K562 (cell line): ENCODE measurements around the gene SAMD15. TPM values are rescaled to one million over a fixed set of nuclear protein-coding genes. Genes with fewer than 3 reads are reported as not detected.
A peak's percentile ranks its signal among the peaks of the same experiment; 100 is the strongest.

ENCODE experiments used
- ATAC-seq: fragments of 200-7000 bp; cut with Tn5 transposase; 3 replicates; pipeline ENCODE4 v1.9.1; 2020; ENCODE audit warnings: moderate library complexity
- BruUV-seq: library from RNA; stranded (reverse); fragments of 400-500 nt; replicated peaks from 2 replicates; lab custom pipeline; 2021; lab: Mats Ljungman, UMichigan
- CTCF ChIA-PET: fragments of 300-600 bp; formaldehyde crosslinking; extraction: SDS; loops from one replicate; lab custom pipeline; 2021; ENCODE audit warnings: low intra/inter-chr PET ratio; lab: Yijun Ruan, JAX
- POLR2A ChIA-PET: fragments of 300-600, 350-650 bp; sonication (Branson Sonifier 250); formaldehyde crosslinking; extraction: SDS; loops from one replicate; lab custom pipeline; 2021; ENCODE audit warnings: antibody characterized with exemption, inconsistent platforms; lab: Yijun Ruan, JAX
- DNase-seq, 4 experiments: peaks; one replicate each; pipeline versions ENCODE4 v3.0.0 to v3.0.0-alpha.2; 2011 to 2018; ENCODE audit warnings: low spot score in 3 of 4, mixed read lengths in 3 of 4; ENCODE audit errors: extremely low read depth in 1 of 4
- FAIRE-seq: peaks from 2 replicates; lab custom pipeline; 2011; peaks lifted over from hg19 to GRCh38; lab: Jason Lieb, UNC
- H2AFZ ChIP-seq: 2 replicates; pipeline ENCODE4 v1.6.0; 2011; ENCODE audit warnings: low read depth, low read length, control low read depth, inconsistent platforms
- H3K27ac ChIP-seq: fragments of 200-600 bp; 3 replicates; pipeline ENCODE4 v1.8.0; 2011; ENCODE audit warnings: low read depth, mild to moderate bottlenecking, control low read depth, inconsistent platforms, low read length, moderate library complexity, mixed read lengths; ENCODE audit errors: extremely low read depth
- H3K27me3 ChIP-seq, 2 experiments: fragments of 300-600 bp in 1 of 2; 2 replicates in 1 of 2; 3 replicates in 1 of 2; pipeline versions ENCODE4 v1.6.0 to v1.8.0; 2011; ENCODE audit warnings: inconsistent platforms in 2 of 2, low read length in 2 of 2, mild to moderate bottlenecking in 1 of 2, mixed read lengths in 1 of 2, moderate library complexity in 1 of 2; ENCODE audit not compliant: control insufficient read depth in 2 of 2, insufficient read depth in 2 of 2
- H3K36me3 ChIP-seq: fragments of 300-600 bp; 3 replicates; pipeline ENCODE4 v1.8.0; 2011; ENCODE audit warnings: mild to moderate bottlenecking, low read length, inconsistent platforms; ENCODE audit not compliant: control insufficient read depth, insufficient read depth
- H3K4me1 ChIP-seq, 2 experiments: fragments of 200-600 bp in 1 of 2; replicated peaks in 1 of 2; 2 replicates in 1 of 2; 3 replicates in 1 of 2; pipeline versions ENCODE4 v1.5.1 to v1.8.0; 2011; ENCODE audit warnings: inconsistent platforms in 2 of 2, low read length in 2 of 2, mild to moderate bottlenecking in 1 of 2, mixed read lengths in 1 of 2, moderate library complexity in 1 of 2; ENCODE audit not compliant: control insufficient read depth in 2 of 2, insufficient read depth in 2 of 2
- H3K4me2 ChIP-seq: 2 replicates; pipeline ENCODE4 v1.6.1; 2011; ENCODE audit warnings: low read length, control low read depth, inconsistent platforms, mixed read lengths; ENCODE audit not compliant: insufficient read depth
- H3K4me3 ChIP-seq: fragments of 200-600 bp; sonication (generic), shearing (Covaris generic); 2 replicates; pipeline ENCODE4 v1.5.1; 2016; ENCODE audit warnings: control low read depth, inconsistent platforms
- H3K79me2 ChIP-seq: fragments of 200-600 bp; 3 replicates; pipeline ENCODE4 v1.8.0; 2011; ENCODE audit warnings: low read length, inconsistent platforms; ENCODE audit not compliant: control insufficient read depth, insufficient read depth
- H3K9ac ChIP-seq, 2 experiments: 2 replicates each; pipeline versions ENCODE4 v1.6.0 to v1.6.1; 2011; ENCODE audit warnings: low read depth in 2 of 2, low read length in 2 of 2, control low read depth in 1 of 2, inconsistent platforms in 1 of 2, mild to moderate bottlenecking in 1 of 2, mixed read lengths in 1 of 2; ENCODE audit not compliant: insufficient read depth in 1 of 2
- H3K9me1 ChIP-seq: one replicate; pipeline ENCODE4 v1.6.0; 2011; ENCODE audit warnings: inconsistent platforms, mild to moderate bottlenecking, low read length, moderate library complexity; ENCODE audit not compliant: control insufficient read depth, insufficient read depth
- H3K9me3 ChIP-seq: replicated peaks from 2 replicates; pipeline ENCODE4 v1.5.1; 2011; ENCODE audit warnings: low read depth, low read length, inconsistent platforms; ENCODE audit not compliant: control insufficient read depth, insufficient read depth
- H4K20me1 ChIP-seq: replicated peaks from 2 replicates; pipeline ENCODE4 v1.6.1; 2011; ENCODE audit warnings: low read length, inconsistent platforms, mixed read lengths; ENCODE audit not compliant: control insufficient read depth, insufficient read depth
- GABPA ChIP-seq: fragments of 200-800 bp; sonication (Bioruptor generic); conservative IDR thresholded peaks from 2 replicates; pipeline ENCODE4 v1.6.1; 2016; ENCODE audit warnings: low read depth, missing genetic modification characterization, missing compliant biosample characterization
- KDM2B ChIP-seq: fragments of 250-450 bp; sonication (Bioruptor Pico); IDR thresholded peaks from 2 replicates; pipeline ENCODE4 v1.8.0; 2021; ENCODE audit warnings: mild to moderate bottlenecking, moderate library complexity
- MCM2 ChIP-seq: fragments of 450-650 bp; IDR thresholded peaks from 2 replicates; pipeline ENCODE4 v1.6.1; 2017; ENCODE audit warnings: low read depth, mild to moderate bottlenecking
- NEUROD1 ChIP-seq: fragments of 150-350 bp; IDR thresholded peaks from 2 replicates; pipeline ENCODE4 v1.6.1; 2014; ENCODE audit warnings: borderline replicate concordance, low read length, low read depth; ENCODE audit not compliant: partially characterized antibody
- SETDB1 ChIP-seq: IDR thresholded peaks from one replicate; pipeline ENCODE4 v1.6.1; 2012; ENCODE audit warnings: low read length, control low read depth, inconsistent platforms
- SNRNP70 ChIP-seq: fragments of 200-400 bp; formaldehyde crosslinking; optimal IDR thresholded peaks from 2 replicates; pipeline ENCODE3; 2017; ENCODE audit warnings: low read depth, low read length
- TAL1 ChIP-seq: fragments of 450-650 bp; IDR thresholded peaks from 2 replicates; pipeline ENCODE4 v1.6.1; 2016; ENCODE audit warnings: mild to moderate bottlenecking
- WGBS: fragments of 100-300 bp; shearing (Covaris generic); methylation state at CpG from one replicate; pipeline ENCODE4 v1.1.6; 2016; ENCODE audit warnings: low coverage, mixed read lengths; ENCODE audit not compliant: insufficient coverage; ENCODE audit errors: missing lambda C conversion rate; 5-methylcytosine and 5-hydroxymethylcytosine counted together
- in situ Hi-C: fragments of 300-500 bp; cut with MboI; formaldehyde crosslinking; loops from 4 replicates; pipeline ENCODE4 v1.15.0; 2018; ENCODE audit warnings: inconsistent platforms, mixed read lengths
- intact Hi-C: fragments of 100-400 bp; cut with micrococcal nuclease; formaldehyde crosslinking; loops from 2 replicates; pipeline ENCODE4 v1.14.2; 2022
- polyA plus RNA-seq, 8 experiments: library from polyadenylated mRNA; depleted of rRNA in 4 of 8; stranded (reverse) in 5 of 8; unstranded in 3 of 8; fragments of >200 nt; fragmentation: Nextera tagmentation in 2 of 8; fragmentation: Illumina TruSeq in 1 of 8; extraction: Ambion mirVana in 2 of 8; extraction: Trizol in 1 of 8; gene quantifications; 2 replicates each; pipeline versions ENCODE4 v1.2.1 to v1.2.3, GENCODE V29; 2011 to 2014; ENCODE audit warnings: inconsistent platforms in 1 of 8, missing spikeins in 1 of 8
- total RNA-seq, 7 experiments: library from RNA; depleted of rRNA in 6 of 7; stranded (reverse); fragments of >200 nt in 6 of 7; fragmentation: Illumina TruSeq in 2 of 7; extraction: Trizol in 2 of 7; gene quantifications; 2 replicates each; pipeline versions ENCODE4 v1.2.1 to v1.2.3, GENCODE V29; 2011 to 2021; ENCODE audit warnings: low replicate concordance in 1 of 7
- TF ChIP-seq, protein P1 (sequence below): fragments of 250-450 bp; sonication (Bioruptor Pico); IDR thresholded peaks from 2 replicates; pipeline ENCODE4 v1.8.0; 2022; ENCODE audit warnings: moderate library complexity, mild to moderate bottlenecking, inconsistent platforms
- TF ChIP-seq, protein P2 (sequence below): fragments of 450-650 bp; IDR thresholded peaks from 2 replicates; pipeline ENCODE4 v1.6.1; 2016; ENCODE audit warnings: borderline replicate concordance
- TF ChIP-seq, protein P3 (sequence below): fragments of 250-450 bp; sonication (Bioruptor Pico); IDR thresholded peaks from 2 replicates; pipeline ENCODE4 v1.9.0; 2021; ENCODE audit warnings: mild to moderate bottlenecking, inconsistent platforms
- TF ChIP-seq, protein P4 (sequence below): IDR thresholded peaks from 2 replicates; pipeline ENCODE4 v1.6.1; 2012; ENCODE audit warnings: low read depth, low read length, improper control_type of control experiment, borderline replicate concordance

Gene SAMD15
- total and polyA plus RNA-seq, 9 of the 15 experiments (the other 6 are each of a cell fraction or from before 2014, with no cell fraction given): 0.18 to 0.54 (median 0.25) TPM

DNA sequence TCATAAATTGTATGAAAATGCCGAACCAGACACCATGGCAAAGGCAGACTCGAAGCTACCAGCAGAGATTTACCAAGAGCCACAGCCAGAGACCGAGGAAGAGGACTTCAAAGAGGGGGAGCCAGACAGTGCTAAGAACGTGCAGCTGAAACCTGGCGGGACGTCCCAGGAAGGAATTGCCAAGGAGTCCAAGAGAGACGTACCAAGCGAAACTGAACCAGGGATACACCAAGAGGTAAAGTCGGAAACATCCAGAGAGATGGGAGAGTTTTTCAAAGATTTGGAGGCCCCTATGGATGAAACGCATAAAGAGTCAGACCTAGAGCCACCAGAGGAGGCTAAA, 294 bp downstream of the SAMD15 start (continued):
- TF ChIP-seq, protein P1, sequence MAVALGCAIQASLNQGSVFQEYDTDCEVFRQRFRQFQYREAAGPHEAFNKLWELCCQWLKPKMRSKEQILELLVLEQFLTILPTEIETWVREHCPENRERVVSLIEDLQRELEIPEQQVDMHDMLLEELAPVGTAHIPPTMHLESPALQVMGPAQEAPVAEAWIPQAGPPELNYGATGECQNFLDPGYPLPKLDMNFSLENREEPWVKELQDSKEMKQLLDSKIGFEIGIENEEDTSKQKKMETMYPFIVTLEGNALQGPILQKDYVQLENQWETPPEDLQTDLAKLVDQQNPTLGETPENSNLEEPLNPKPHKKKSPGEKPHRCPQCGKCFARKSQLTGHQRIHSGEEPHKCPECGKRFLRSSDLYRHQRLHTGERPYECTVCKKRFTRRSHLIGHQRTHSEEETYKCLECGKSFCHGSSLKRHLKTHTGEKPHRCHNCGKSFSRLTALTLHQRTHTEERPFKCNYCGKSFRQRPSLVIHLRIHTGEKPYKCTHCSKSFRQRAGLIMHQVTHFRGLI (CRISPR knock-in tag): no peak
- TF ChIP-seq NEUROD1: no peak
- TF ChIP-seq MCM2: no peak
- TF ChIP-seq SETDB1: no peak
- no peak for TF ChIP-seq SNRNP70
- TF ChIP-seq, protein P2, sequence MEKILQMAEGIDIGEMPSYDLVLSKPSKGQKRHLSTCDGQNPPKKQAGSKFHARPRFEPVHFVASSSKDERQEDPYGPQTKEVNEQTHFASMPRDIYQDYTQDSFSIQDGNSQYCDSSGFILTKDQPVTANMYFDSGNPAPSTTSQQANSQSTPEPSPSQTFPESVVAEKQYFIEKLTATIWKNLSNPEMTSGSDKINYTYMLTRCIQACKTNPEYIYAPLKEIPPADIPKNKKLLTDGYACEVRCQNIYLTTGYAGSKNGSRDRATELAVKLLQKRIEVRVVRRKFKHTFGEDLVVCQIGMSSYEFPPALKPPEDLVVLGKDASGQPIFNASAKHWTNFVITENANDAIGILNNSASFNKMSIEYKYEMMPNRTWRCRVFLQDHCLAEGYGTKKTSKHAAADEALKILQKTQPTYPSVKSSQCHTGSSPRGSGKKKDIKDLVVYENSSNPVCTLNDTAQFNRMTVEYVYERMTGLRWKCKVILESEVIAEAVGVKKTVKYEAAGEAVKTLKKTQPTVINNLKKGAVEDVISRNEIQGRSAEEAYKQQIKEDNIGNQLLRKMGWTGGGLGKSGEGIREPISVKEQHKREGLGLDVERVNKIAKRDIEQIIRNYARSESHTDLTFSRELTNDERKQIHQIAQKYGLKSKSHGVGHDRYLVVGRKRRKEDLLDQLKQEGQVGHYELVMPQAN: peak; percentile 12; the same call in 1 of the 2 replicates
- TF ChIP-seq GABPA (tag): peak; percentile 61

DNA sequence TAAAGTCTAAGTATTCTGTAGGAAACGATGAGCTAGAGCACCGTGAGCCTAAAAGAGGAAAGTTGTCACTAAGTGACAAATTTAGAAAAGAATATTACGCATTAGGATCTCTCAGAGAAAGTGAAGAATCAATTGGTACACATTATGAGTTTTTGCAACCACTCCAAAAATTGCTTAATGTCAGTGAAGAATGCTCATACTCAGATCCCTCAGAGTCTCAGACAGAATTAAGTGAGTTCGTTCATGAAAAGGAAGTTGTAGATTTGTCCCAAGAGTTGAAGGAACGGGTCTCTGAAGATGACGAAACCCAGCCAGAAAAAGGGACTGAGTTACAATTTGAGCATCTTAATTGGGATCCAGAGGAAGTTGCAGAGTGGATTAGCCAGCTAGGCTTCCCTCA, 1.5 kb downstream of the SAMD15 start:
- FAIRE-seq: no peak
- Histone ChIP-seq H2AFZ (no peak overlapping the region), H3K36me3 (no peaks in the 10 kb centered on the region), H3K27me3 (no peaks in the 10 kb centered on the region), H3K79me2 (peaks cover 30% of the 10 kb centered on the region), H4K20me1 (no peaks in the 10 kb centered on the region), H3K9me1 (no peaks in the 10 kb centered on the region), H3K27ac (no peak overlapping the region), H3K4me1 (peaks cover 6 to 8% of the 10 kb centered on the region in 2 experiments; a peak in 4 of 5 replicates), H3K4me2 (no peak overlapping the region), H3K9ac (no peak overlapping the region), H3K9me3 (no peaks in the 10 kb centered on the region), H3K4me3 (no peak overlapping the region)
- in situ Hi-C loops: no loop called here
- no peak for ATAC-seq
- WGBS: 53% methylated on average over 6 of the region's 6 CpGs
- DNase-seq: no peak
- ChIA-PET CTCF (no interaction called here), POLR2A (no interaction called here)
- intact Hi-C loops: loop anchor here (5.0 kb wide), 1 partner anchor 56 kb away; the partner anchor contains the start of genes GSTZ1 and POMT2
- BruUV-seq: no TSS peak
- TF ChIP-seq, protein P3, sequence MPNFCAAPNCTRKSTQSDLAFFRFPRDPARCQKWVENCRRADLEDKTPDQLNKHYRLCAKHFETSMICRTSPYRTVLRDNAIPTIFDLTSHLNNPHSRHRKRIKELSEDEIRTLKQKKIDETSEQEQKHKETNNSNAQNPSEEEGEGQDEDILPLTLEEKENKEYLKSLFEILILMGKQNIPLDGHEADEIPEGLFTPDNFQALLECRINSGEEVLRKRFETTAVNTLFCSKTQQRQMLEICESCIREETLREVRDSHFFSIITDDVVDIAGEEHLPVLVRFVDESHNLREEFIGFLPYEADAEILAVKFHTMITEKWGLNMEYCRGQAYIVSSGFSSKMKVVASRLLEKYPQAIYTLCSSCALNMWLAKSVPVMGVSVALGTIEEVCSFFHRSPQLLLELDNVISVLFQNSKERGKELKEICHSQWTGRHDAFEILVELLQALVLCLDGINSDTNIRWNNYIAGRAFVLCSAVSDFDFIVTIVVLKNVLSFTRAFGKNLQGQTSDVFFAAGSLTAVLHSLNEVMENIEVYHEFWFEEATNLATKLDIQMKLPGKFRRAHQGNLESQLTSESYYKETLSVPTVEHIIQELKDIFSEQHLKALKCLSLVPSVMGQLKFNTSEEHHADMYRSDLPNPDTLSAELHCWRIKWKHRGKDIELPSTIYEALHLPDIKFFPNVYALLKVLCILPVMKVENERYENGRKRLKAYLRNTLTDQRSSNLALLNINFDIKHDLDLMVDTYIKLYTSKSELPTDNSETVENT (CRISPR knock-in tag): no peak
- TF ChIP-seq TAL1 (no peak), KDM2B (no peak)
- TF ChIP-seq, protein P4, sequence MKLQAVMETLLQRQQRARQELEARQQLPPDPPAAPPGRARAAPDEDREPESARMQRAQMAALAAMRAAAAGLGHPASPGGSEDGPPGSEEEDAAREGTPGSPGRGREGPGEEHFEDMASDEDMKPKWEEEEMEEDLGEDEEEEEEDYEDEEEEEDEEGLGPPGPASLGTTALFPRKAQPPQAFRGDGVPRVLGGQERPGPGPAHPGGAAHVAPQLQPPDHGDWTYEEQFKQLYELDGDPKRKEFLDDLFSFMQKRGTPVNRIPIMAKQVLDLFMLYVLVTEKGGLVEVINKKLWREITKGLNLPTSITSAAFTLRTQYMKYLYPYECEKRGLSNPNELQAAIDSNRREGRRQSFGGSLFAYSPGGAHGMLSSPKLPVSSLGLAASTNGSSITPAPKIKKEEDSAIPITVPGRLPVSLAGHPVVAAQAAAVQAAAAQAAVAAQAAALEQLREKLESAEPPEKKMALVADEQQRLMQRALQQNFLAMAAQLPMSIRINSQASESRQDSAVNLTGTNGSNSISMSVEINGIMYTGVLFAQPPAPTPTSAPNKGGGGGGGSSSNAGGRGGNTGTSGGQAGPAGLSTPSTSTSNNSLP: no peak
